ELR (cell line): Measurements from ENCODE around the gene APRT.
"Not testable (repeated sequence)": the region's sequence is repeated elsewhere in the genome, so short reads cannot be mapped to it uniquely, and the experiment has no call there.

Experiments used
- DNase-seq: peaks from one replicate; pipeline ENCODE4 v3.0.0-alpha.2; 2015; ENCODE audit warnings: low read depth

The APRT gene

DNA sequence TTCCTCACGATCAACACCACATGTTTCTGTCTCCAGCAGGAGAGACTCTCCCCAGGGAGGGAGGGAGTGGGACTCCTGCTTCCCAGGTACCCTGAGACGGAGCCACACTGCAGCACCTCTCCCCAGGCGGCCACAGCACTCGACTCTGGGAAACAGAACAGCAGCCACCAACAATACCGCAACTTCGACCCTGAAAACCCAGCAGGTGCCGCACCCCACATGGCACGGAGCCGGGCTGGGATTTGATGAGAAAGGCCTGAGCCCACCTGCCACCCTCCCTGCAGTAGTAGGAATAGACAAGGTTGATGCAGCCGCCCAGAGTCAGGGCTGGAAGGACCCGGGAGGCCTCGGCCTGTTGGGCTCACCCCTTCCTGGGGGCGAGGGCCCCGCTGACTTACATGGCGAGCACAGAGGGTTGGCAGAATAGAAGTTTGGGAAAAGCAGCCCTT lies 30.6 kb upstream of the APRT start:
- no peak for DNase-seq

DNA sequence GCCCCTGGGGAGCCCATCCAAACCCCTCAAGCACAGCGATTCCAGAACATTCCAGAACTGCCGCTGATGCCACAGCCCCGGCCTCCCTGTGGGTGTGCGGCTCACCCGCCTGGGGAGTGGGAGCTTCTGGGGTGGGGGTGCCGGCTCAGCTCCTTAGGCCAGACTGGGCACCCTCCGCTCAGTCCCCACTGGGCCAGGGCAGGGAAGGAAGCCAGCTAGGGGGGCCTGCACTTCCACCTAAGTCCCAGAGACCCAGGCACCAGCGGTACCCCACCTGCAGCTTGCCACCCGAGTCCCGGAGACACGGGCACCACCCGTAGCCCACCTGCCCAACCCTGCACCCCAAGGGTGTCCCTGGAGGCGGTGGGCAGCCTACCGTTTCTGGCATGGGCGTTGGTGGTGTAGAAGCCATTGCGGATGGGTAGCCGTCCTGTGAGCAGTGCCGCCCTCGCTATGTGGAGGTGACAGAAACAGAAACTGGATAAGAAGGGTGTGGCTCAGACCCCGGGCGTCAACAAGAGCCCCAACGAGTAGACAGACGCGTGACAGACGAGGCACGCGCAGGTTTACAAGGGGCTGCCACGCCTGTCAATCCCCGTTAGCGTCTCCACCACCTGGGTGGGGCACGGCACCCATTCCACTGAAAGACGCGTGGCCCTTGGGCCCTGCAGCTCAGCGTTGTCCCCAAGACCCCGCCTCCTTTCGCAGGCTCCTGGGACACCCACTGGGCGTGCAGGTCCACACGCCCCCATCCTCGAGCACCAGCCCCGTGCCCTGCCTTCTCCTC lies 30.0 kb upstream of the APRT start:
- no peak for DNase-seq

- DNase-seq = no peak
Measured at GRCh38 chr16:88840600-88841215, 29.0 kb upstream of the APRT start.

DNA sequence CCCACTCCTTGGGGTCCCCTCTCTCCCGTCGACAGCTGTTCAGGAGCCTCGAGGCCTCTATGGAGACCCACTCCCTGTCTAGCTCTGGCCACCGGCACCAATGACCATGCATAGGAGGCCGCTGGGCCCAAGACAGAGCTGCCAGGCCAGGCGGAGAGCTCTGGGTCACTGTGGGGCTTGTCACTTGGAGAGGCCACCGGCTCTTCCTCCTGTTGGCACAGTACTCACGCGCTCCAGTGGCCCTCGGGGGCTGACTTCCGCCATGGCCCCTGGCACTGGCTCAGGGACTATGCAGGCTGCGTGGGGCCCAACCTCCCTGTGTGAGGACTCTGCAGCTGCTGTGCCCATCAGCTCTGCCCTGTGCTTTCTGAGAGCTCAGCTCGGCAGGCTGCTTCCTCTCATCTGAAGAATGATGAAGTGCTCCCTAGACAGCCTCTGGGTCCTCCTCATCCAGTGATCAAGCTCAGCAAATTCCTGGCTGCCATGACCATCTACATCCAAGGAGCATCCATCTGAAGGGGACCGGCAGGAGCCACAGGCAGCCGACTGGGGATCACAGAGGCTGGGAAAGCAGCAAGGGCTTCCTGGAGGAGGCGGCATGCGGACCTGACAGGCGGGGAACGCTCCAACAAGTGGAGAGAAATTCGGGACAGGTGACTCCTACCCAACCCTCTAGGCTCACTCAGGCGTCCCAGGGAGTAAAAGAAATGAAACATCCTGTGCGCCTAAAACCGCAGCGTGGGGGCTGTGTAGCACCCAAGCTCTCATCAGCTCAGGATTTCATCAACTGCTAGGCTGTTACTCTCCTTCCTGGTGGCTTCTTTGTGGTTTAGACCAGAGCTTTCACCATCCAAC lies 28.2 kb upstream of the APRT start:
- no peak for DNase-seq

- no peak for DNase-seq
Measured at GRCh38 chr16:88839026-88839529, 27.4 kb upstream of the APRT start.

- DNase-seq = no peak
Measured at GRCh38 chr16:88838566-88838965, 26.8 kb upstream of the APRT start.

- no peak for DNase-seq
Measured at GRCh38 chr16:88837806-88838205, 26.1 kb upstream of the APRT start.

- no peak for DNase-seq
Measured at GRCh38 chr16:88836791-88837190, 25.1 kb upstream of the APRT start.

DNA sequence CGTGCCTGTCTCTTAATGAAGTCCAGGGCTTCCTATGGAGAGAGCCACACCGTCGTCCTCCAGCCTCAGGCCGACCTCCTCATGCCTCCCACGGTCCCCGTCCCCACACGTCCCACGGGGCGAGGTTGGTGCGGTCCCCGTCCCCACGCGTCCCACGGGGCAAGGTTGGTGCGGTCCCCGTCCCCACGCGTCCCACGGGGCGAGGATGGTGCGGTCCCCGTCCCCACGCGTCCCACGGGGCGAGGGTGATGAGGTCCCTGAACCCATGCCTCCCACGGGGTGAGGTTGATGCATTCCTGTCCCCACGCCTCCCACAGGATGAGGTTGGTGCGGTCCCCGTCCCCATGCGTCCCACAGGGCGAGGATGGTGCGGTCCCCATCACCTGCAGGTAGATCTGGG lies 24.1 kb upstream of the APRT start:
- no peak for DNase-seq

DNA sequence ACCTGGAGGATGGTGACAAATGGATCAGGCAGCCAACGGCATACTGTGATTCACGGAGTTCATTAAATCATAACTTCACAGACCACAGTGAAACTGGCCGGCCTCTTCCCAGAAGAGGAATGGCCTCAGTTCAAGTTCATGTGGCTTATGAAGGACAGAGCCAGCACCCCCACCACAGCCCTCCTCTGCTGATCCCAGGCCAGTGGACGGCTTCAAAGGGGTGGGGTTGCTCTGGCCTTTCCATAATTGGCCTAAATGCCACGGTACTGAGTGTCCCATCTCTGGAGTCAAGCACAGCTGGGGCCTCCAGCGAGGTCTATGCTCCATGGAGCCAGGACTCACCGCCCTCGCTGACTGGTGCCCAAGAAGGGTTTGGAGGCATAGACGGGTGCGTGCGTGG lies 23.7 kb upstream of the APRT start:
- no peak for DNase-seq

DNA sequence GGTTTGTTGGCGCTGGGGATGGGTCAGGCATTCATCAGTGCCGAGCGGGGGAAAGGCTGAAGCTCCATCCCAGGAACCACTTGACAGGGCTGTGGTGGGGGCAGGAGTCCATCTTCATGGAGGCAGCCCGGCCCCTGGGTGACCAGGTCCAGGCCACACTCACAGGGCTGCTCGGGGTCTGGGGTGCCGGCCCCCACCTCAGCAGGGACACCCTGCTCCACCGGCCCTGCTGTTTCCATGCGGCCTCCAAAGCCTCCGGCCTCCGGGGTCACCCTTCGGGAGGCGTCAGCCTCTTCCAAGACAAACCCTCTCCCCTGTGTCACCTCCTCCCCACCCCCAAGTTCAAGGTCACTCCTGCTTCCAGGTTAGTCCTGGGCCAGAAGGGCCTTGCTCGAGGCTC lies 22.9 kb upstream of the APRT start:
- no peak for DNase-seq

- no peak for DNase-seq
Measured at GRCh38 chr16:88833086-88833485, 21.4 kb upstream of the APRT start.

- peak; percentile 40 for DNase-seq
Measured at GRCh38 chr16:88831838-88832237, 20.1 kb upstream of the APRT start.

DNA sequence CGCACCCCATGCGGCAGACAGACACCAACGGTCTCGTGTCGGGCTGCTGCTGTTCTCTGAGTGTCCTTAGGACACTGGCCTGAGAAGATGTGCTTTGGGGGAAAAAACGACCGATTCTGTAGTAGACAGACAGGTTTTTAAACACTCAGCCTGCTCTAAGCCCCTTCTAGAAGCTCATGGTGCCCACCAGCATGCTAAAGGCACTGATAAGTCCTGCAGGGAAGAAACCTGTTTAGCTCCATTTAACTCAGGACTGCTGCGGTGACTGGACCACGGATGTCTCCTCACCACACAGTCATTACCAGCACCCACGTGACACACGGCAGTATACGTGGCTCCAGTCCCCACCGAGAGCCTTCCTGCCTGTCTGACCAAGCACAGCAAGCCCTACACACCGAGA lies 19.1 kb upstream of the APRT start:
- DNase-seq = no peak

- no peak for DNase-seq
Measured at GRCh38 chr16:88830258-88830657, 18.5 kb upstream of the APRT start.

GRCh38 chr16:88828711-88829110 lies 17.0 kb upstream of the APRT start:
- DNase-seq = no peak

GRCh38 chr16:88827727-88828126 lies 16.0 kb upstream of the APRT start:
- no peak for DNase-seq

DNA sequence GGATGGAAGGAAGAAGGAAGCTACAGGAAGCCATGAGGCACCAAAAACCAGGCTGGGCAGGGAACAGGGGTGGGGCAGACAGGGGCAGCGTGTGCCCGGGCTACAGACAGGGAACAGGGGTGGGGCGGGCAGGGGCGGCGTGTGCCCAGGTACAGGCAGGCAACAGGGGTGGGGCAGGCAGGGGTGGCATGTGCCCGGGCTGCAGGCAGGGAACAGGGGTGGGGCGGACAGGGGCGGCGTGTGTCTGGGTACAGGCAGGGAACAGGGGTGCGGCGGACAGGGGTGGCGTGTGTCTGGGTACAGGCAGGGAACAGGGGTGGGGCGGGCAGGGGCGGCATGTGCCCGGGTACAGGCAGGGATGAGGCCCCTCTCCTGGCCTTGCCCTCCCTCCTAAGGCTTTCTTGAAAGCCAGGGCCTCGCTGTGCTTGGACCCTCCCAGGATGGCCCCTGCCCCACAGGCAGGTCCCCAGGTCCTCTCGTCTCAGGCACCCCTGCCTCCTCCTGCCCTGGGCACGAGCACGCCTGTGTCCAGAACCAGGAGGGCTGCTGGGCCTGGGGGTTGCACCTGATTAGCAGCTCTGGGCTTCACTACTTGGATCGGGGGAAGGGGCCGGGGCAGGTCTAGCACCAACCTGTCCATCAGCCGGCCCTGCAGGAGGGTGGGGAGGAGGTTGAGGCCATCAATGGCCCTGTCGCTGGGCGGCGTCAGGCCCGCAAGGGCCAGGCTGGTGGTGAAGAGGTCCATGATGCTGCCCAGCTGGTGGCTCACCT lies 14.5 kb upstream of the APRT start:
- DNase-seq = no peak

GRCh38 chr16:88825146-88825545 lies 13.4 kb upstream of the APRT start:
- no peak for DNase-seq

GRCh38 chr16:88824256-88825077 lies 12.7 kb upstream of the APRT start:
- DNase-seq = no peak

GRCh38 chr16:88823646-88824045 lies 11.9 kb upstream of the APRT start:
- not testable (repeated sequence) for DNase-seq
